ENCODE measurements around the gene POM121L2. TPM values are rescaled to one million over a fixed set of nuclear protein-coding genes. Genes with fewer than 3 reads are reported as not detected.

The POM121L2 gene
- total and polyA plus RNA-seq, 4 experiments from 2014 or later, result not detected

DNA sequence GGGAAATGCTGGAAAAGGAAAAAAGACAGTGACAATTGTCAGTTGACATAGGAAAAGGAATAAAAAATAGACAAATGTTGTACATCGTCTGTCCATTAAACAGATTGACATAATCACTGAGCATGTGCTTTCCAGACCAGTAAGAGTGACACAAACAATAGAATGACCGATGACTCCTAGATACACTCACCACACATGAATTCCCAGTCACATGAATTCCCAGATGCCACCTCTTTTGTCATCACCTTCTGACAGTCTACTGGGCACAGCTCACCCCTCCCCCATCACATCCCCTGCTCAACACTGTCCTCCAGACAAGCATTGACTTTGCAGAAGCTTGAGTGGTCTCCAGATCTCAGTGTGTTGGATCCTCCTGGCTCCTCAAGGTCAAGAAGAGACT is 25.9 kb downstream of the POM121L2 start:
- Histone ChIP-seq H3K4me3 (ENCODE audit: low read length in 2 of 2) (no peak overlapping the region), H3K36me3 (ENCODE audit: insufficient read depth, low read length) (no peaks in the 10 kb centered on the region), H3K27me3 (ENCODE audit: insufficient read depth, low read length) (peaks cover 78% of the 10 kb centered on the region), H3K27ac (ENCODE audit: low read depth, low read length) (no peak overlapping the region), H3K9me3 (ENCODE audit: control insufficient read depth in 1 of 2, low read length in 2 of 2) (peaks cover 6% of the 10 kb centered on the region in 2 donors), H3K4me1 (ENCODE audit: insufficient read depth, low read length) (no peaks in the 10 kb centered on the region)
- peaks cover 0 to 11% (median 2%) of the 10 kb centered on the region in 4 donors for H3K4me1 Mint-ChIP-seq
- CTCF ChIA-PET (ENCODE audit: partially characterized antibody), result no interaction called here
- no peak overlapping the region for H3K4me3 Mint-ChIP-seq
- H3K36me3 Mint-ChIP-seq, result peaks cover 9 to 12% of the 10 kb centered on the region in 2 donors
- intact Hi-C loops (cut with micrococcal nuclease), result loop anchor here (10.0 kb wide), 2 partner anchors 51 to 269 kb away; no protein-coding TSS in a partner anchor
- POLR2A ChIA-PET (ENCODE audit: partially characterized antibody), result no interaction called here
- DNase-seq, result no peak
- peak overlapping the region in 3 of 7 donors; percentile 10 to 88 (median 72) for H3K27ac Mint-ChIP-seq
- peaks cover 4 to 78% (median 63%) of the 10 kb centered on the region in 8 donors for H3K9me3 Mint-ChIP-seq
- H3K27me3 Mint-ChIP-seq, result peaks cover 76 to 78% of the 10 kb centered on the region in 2 donors

DNA sequence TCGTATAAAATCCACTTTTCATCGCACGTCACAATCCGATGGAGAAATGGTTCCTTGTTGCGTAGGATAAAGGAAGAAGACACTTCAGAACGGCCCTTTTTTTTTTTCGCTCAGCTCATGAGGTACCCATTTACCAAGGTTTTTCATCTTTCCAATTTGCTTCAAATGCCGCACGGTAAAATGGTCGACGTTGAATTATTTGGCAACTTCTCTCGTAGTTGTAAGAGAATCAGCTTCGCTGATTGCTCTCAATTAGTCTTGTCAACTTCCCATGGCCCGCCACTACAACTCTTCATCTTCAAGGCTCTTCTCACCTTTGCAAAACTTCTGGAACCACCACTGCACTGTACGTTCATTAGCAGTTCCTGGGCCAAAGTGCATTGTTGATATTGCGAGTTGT is 28.8 kb downstream of the POM121L2 start:
- peaks cover 4 to 70% (median 57%) of the 10 kb centered on the region in 8 donors for H3K9me3 Mint-ChIP-seq
- H3K27me3 ChIP-seq (ENCODE audit: insufficient read depth, low read length), result peaks cover 79% of the 10 kb centered on the region
- POLR2A ChIA-PET (ENCODE audit: partially characterized antibody), result interaction anchor here (0.6 kb wide), 1 partner anchor 388 kb away, joined by 3 read pairs; no protein-coding TSS in a partner anchor
- peaks cover 63 to 70% of the 10 kb centered on the region in 2 donors for H3K27me3 Mint-ChIP-seq
- peaks cover 5% of the 10 kb centered on the region for H3K4me1 ChIP-seq (ENCODE audit: insufficient read depth, low read length)
- H3K36me3 ChIP-seq (ENCODE audit: insufficient read depth, low read length), result no peaks in the 10 kb centered on the region
- peaks cover 6% of the 10 kb centered on the region in 2 donors for H3K9me3 ChIP-seq (ENCODE audit: control insufficient read depth in 1 of 2, low read length in 2 of 2)
- H3K27ac ChIP-seq (ENCODE audit: low read depth, low read length), result no peak overlapping the region
- no peak overlapping the region for H3K4me3 ChIP-seq (ENCODE audit: low read length in 2 of 2)
- H3K27ac Mint-ChIP-seq, result peak overlapping the region in 5 of 7 donors; percentile 10 to 87 (median 82)
- H3K4me3 Mint-ChIP-seq, result peak overlapping the region in 5 of 8 donors; percentile 21 to 58 (median 51)
- CTCF ChIA-PET (ENCODE audit: partially characterized antibody), result no interaction called here
- peaks cover 4 to 14% (median 5%) of the 10 kb centered on the region in 4 donors for H3K4me1 Mint-ChIP-seq
- intact Hi-C loops (cut with micrococcal nuclease), result loop anchor here (5.0 to 10.0 kb wide), 3 partner anchors 48 to 384 kb away; no protein-coding TSS in a partner anchor
- DNase-seq, result no peak
- peaks cover 6 to 9% of the 10 kb centered on the region in 2 donors for H3K36me3 Mint-ChIP-seq

DNA sequence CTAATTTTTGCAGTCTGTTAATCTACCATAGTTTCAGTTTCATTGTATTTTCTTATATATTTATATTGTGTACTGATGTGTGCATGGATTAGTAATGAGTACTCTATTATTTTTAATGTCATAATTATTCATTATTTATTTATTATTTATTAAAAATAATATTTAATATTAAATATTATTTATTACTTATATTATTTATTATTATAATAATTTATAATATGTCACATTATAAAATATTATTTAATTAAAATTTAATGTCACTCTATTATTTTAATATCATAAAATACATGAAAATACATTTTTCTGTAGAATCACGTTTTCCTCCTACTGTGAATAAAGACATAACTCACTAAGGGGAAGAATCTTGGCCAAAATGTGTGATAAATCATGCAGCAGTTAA is 30.5 kb downstream of the POM121L2 start:
- Mint-ChIP-seq H3K36me3 (peaks cover 9 to 10% of the 10 kb centered on the region in 2 donors), H3K4me1 (peaks cover 4 to 6% (median 4%) of the 10 kb centered on the region in 4 donors), H3K27me3 (peaks cover 63 to 68% of the 10 kb centered on the region in 2 donors), H3K4me3 (no peak overlapping the region), H3K27ac (peak overlapping the region in 2 of 7 donors; percentile 14 to 82), H3K9me3 (peaks cover 6 to 71% (median 55%) of the 10 kb centered on the region in 8 donors)
- Histone ChIP-seq H3K36me3 (ENCODE audit: insufficient read depth, low read length) (no peaks in the 10 kb centered on the region), H3K4me3 (ENCODE audit: low read length in 2 of 2) (no peak overlapping the region), H3K27me3 (ENCODE audit: insufficient read depth, low read length) (peaks cover 69% of the 10 kb centered on the region), H3K27ac (ENCODE audit: low read depth, low read length) (no peak overlapping the region), H3K9me3 (ENCODE audit: control insufficient read depth in 1 of 2, low read length in 2 of 2) (peaks cover 6% of the 10 kb centered on the region in 2 donors), H3K4me1 (ENCODE audit: insufficient read depth, low read length) (peaks cover 5% of the 10 kb centered on the region)
- CTCF ChIA-PET (ENCODE audit: partially characterized antibody), result no interaction called here
- POLR2A ChIA-PET (ENCODE audit: partially characterized antibody), result interaction anchor here (1.0 kb wide), 1 partner anchor 198 kb away, joined by 4 read pairs; no protein-coding TSS in a partner anchor
- intact Hi-C loops (cut with micrococcal nuclease), result loop anchor here (2.0 to 10.0 kb wide), 4 partner anchors 15 to 386 kb away; no protein-coding TSS in a partner anchor
- no peak for DNase-seq

DNA sequence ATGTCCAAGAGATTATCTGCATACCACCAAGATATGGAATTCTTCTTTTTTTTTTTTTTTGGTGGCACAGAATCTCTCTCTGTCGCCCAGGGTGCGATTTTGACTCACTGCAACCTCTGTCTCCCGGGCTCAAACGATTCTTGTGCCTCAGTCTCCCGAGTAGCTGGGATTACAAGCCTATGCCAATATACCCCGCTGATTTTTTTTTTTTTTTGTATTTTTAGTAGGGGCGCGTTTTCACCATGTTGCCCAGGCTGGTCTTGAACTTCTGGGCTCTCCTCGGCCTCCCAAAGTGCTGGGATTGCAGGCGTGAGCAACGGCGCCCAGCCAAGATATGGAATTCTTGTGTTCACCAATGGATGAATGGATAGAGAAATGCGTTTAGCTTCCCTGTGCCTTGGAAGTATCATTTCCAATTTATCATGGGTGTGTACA is 31.0 kb downstream of the POM121L2 start:
- Histone ChIP-seq H3K4me3 (ENCODE audit: low read length in 2 of 2) (no peak overlapping the region), H3K4me1 (ENCODE audit: insufficient read depth, low read length) (peaks cover 5% of the 10 kb centered on the region), H3K27me3 (ENCODE audit: insufficient read depth, low read length) (peaks cover 68% of the 10 kb centered on the region), H3K9me3 (ENCODE audit: control insufficient read depth in 1 of 2, low read length in 2 of 2) (peaks cover 4 to 6% of the 10 kb centered on the region in 2 donors), H3K27ac (ENCODE audit: low read depth, low read length) (no peak overlapping the region), H3K36me3 (ENCODE audit: insufficient read depth, low read length) (no peaks in the 10 kb centered on the region)
- peaks cover 9 to 12% of the 10 kb centered on the region in 2 donors for H3K36me3 Mint-ChIP-seq
- CTCF ChIA-PET (ENCODE audit: partially characterized antibody), result no interaction called here
- POLR2A ChIA-PET (ENCODE audit: partially characterized antibody), result interaction anchor here (1.0 kb wide), 1 partner anchor 198 kb away, joined by 4 read pairs; no protein-coding TSS in a partner anchor
- H3K27me3 Mint-ChIP-seq, result peaks cover 63 to 66% of the 10 kb centered on the region in 2 donors
- no peak for DNase-seq
- intact Hi-C loops (cut with micrococcal nuclease), result loop anchor here (2.0 to 10.0 kb wide), 4 partner anchors 16 to 386 kb away; no protein-coding TSS in a partner anchor
- peaks cover 4 to 6% (median 4%) of the 10 kb centered on the region in 4 donors for H3K4me1 Mint-ChIP-seq
- H3K27ac Mint-ChIP-seq, result peak overlapping the region in 1 of 7 donors; percentile 82
- H3K9me3 Mint-ChIP-seq, result peaks cover 6 to 68% (median 55%) of the 10 kb centered on the region in 8 donors
- peak overlapping the region in 1 of 8 donors; percentile 15 for H3K4me3 Mint-ChIP-seq

DNA sequence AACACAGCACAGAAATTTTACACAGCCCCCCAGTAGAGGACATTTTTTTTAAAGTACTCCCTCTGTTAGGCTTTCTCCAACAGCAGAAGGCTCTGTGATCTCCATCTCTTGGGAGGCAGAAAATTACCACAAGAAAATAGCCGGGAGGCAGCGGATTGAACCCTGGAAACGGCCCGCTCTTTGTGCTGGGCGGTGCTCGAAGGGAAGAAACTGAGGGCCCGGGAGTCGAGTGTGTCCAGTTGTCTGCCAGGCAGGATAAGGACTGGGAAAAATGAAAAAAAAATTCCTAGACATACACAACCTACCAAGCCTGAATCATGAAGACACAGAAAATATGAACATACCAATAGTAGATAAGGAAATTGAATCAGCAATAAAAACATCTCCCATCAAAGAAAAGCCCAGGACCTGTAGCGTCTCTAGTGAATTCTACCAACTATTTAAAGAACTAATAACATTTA is 31.5 kb downstream of the POM121L2 start:
- peaks cover 4 to 6% (median 4%) of the 10 kb centered on the region in 4 donors for H3K4me1 Mint-ChIP-seq
- Histone ChIP-seq H3K27me3 (ENCODE audit: insufficient read depth, low read length) (peaks cover 67% of the 10 kb centered on the region), H3K4me1 (ENCODE audit: insufficient read depth, low read length) (peaks cover 5% of the 10 kb centered on the region), H3K9me3 (ENCODE audit: control insufficient read depth in 1 of 2, low read length in 2 of 2) (peaks cover 0 to 6% of the 10 kb centered on the region in 2 donors), H3K4me3 (ENCODE audit: low read length in 2 of 2) (no peak overlapping the region), H3K36me3 (ENCODE audit: insufficient read depth, low read length) (no peaks in the 10 kb centered on the region), H3K27ac (ENCODE audit: low read depth, low read length) (no peak overlapping the region)
- intact Hi-C loops (cut with micrococcal nuclease), result loop anchor here (2.0 to 10.0 kb wide), 4 partner anchors 16 to 387 kb away; no protein-coding TSS in a partner anchor
- peaks cover 63 to 66% of the 10 kb centered on the region in 2 donors for H3K27me3 Mint-ChIP-seq
- H3K27ac Mint-ChIP-seq, result peak overlapping the region in 3 of 7 donors; percentile 66 to 87 (median 82)
- peak overlapping the region in 1 of 8 donors; percentile 38 for H3K4me3 Mint-ChIP-seq
- DNase-seq, result no peak
- POLR2A ChIA-PET (ENCODE audit: partially characterized antibody), result interaction anchor here (1.0 kb wide), 1 partner anchor 199 kb away, joined by 4 read pairs; no protein-coding TSS in a partner anchor
- H3K9me3 Mint-ChIP-seq, result peaks cover 6 to 69% (median 57%) of the 10 kb centered on the region in 8 donors
- peaks cover 8 to 13% of the 10 kb centered on the region in 2 donors for H3K36me3 Mint-ChIP-seq
- CTCF ChIA-PET (ENCODE audit: partially characterized antibody), result no interaction called here

DNA sequence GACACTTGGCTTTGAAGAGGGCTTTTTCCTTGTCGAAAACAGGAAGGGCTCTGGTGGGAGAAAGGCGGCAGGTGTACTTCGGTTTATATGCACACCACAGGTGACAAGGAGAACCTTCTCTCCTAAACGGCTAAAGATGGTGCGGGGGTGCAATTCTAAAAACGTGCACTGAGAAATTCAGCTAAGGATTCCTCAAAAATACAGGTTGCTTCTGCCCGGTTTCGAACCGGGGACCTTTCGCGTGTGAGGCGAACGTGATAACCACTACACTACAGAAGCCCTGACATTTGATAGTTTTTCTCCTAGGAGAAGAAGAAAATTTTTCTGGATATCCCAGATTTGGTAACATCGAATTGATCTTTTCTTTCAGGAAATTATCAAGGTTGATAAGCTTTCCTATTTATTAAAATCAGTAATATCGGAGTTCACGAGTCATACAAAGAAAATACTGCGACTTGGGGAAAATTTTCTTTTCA is 32.0 kb downstream of the POM121L2 start:
- Histone ChIP-seq H3K27me3 (ENCODE audit: insufficient read depth, low read length) (peaks cover 64% of the 10 kb centered on the region), H3K27ac (ENCODE audit: low read depth, low read length) (no peak overlapping the region), H3K4me1 (ENCODE audit: insufficient read depth, low read length) (peaks cover 5% of the 10 kb centered on the region), H3K9me3 (ENCODE audit: control insufficient read depth in 1 of 2, low read length in 2 of 2) (peaks cover 0 to 6% of the 10 kb centered on the region in 2 donors), H3K4me3 (ENCODE audit: low read length in 2 of 2) (no peak overlapping the region), H3K36me3 (ENCODE audit: insufficient read depth, low read length) (no peaks in the 10 kb centered on the region)
- Mint-ChIP-seq H3K4me3 (peak overlapping the region in 4 of 8 donors; percentile 13 to 54 (median 30)), H3K27me3 (peaks cover 60 to 63% of the 10 kb centered on the region in 2 donors), H3K9me3 (peaks cover 5 to 69% (median 55%) of the 10 kb centered on the region in 8 donors), H3K36me3 (peaks cover 8 to 13% of the 10 kb centered on the region in 2 donors), H3K4me1 (peaks cover 4 to 6% (median 4%) of the 10 kb centered on the region in 4 donors), H3K27ac (peak overlapping the region in 3 of 7 donors; percentile 66 to 87 (median 82))
- intact Hi-C loops (cut with micrococcal nuclease), result loop anchor here (2.0 to 10.0 kb wide), 4 partner anchors 17 to 387 kb away; no protein-coding TSS in a partner anchor
- CTCF ChIA-PET (ENCODE audit: partially characterized antibody), result no interaction called here
- POLR2A ChIA-PET (ENCODE audit: partially characterized antibody), result interaction anchor here (1.1 kb wide), 1 partner anchor 10 kb away, joined by 3 read pairs; no protein-coding TSS in a partner anchor
- no peak for DNase-seq
